Liver (tissue), 9 donors: ENCODE results near the gene IL24. TPM values are rescaled to one million over a fixed set of nuclear protein-coding genes. Genes with fewer than 3 reads are reported as not detected.

Source experiments
- DNase-seq: peaks from one replicate; pipeline ENCODE4 v3.0.0-alpha.2; 2017; ENCODE audit warnings: low spot score
- H3K27ac ChIP-seq, 2 donors: one replicate each; pipeline ENCODE4 v1.7.0; 2013; ENCODE audit warnings: inconsistent platforms in 2 of 2, low read length in 2 of 2, control low read depth in 1 of 2, low read depth in 1 of 2, mild to moderate bottlenecking in 1 of 2
- H3K27me3 ChIP-seq, 4 donors: one replicate each; pipeline versions ENCODE4 v1.6.1 to v1.7.0; 2013; ENCODE audit warnings: low read length in 3 of 4, inconsistent platforms in 1 of 4, mild to moderate bottlenecking in 1 of 4, moderate library complexity in 1 of 4; ENCODE audit not compliant: control insufficient read depth in 4 of 4, insufficient read depth in 4 of 4
- H3K36me3 ChIP-seq, 4 donors: one replicate each; pipeline versions ENCODE4 v1.6.1 to v1.7.0; 2013; ENCODE audit warnings: low read length in 3 of 4, mild to moderate bottlenecking in 3 of 4, low read depth in 1 of 4, moderate library complexity in 1 of 4; ENCODE audit not compliant: control insufficient read depth in 4 of 4, insufficient read depth in 3 of 4
- H3K4me1 ChIP-seq, 4 donors: one replicate each; pipeline versions ENCODE4 v1.6.1 to v1.7.0; 2013; ENCODE audit warnings: low read length in 3 of 4, mild to moderate bottlenecking in 3 of 4, moderate library complexity in 1 of 4; ENCODE audit not compliant: control insufficient read depth in 4 of 4, insufficient read depth in 4 of 4
- H3K4me3 ChIP-seq, 3 donors: one replicate each; pipeline versions ENCODE4 v1.6.1 to v1.7.0; 2013; ENCODE audit warnings: low read length in 3 of 3, control low read depth in 1 of 3, low read depth in 1 of 3, mild to moderate bottlenecking in 1 of 3
- H3K9ac ChIP-seq, 2 donors: one replicate each; pipeline ENCODE4 v1.7.0; 2013; ENCODE audit warnings: low read length in 2 of 2, mild to moderate bottlenecking in 2 of 2, moderate library complexity in 2 of 2, control low read depth in 1 of 2, low read depth in 1 of 2
- H3K9me3 ChIP-seq, 4 donors: one replicate each; pipeline versions ENCODE4 v1.6.1 to v1.7.0; 2013; ENCODE audit warnings: low read length in 3 of 4; ENCODE audit not compliant: control insufficient read depth in 4 of 4
- ATF3 ChIP-seq: IDR thresholded peaks from 2 replicates; pipeline ENCODE4 v1.6.1; 2016; ENCODE audit warnings: antibody characterized with exemption
- CTCF ChIP-seq: fragments of 150-350 bp; IDR thresholded peaks from 2 replicates; pipeline ENCODE4 v1.5.1; 2017; ENCODE audit warnings: improper control_type of control experiment, low read depth, low read length; ENCODE audit not compliant: missing input control
- EGR1 ChIP-seq, 2 donors: IDR thresholded peaks; 2 replicates each; pipeline ENCODE4 v1.6.1; 2016 to 2018; ENCODE audit warnings: antibody characterized with exemption in 2 of 2, low read depth in 2 of 2
- FOXA1 ChIP-seq: IDR thresholded peaks from 2 replicates; pipeline ENCODE4 v1.6.1; 2016; ENCODE audit warnings: antibody characterized with exemption
- GABPA ChIP-seq, 2 donors: IDR thresholded peaks in 1 of 2; conservative IDR thresholded peaks in 1 of 2; 2 replicates each; pipeline ENCODE4 v1.6.1; 2016; ENCODE audit warnings: antibody characterized with exemption in 2 of 2, mild to moderate bottlenecking in 1 of 2, moderate library complexity in 1 of 2
- HNF4A ChIP-seq, 2 donors: conservative IDR thresholded peaks; 2 replicates each; pipeline ENCODE4 v1.6.1; 2016; ENCODE audit warnings: antibody characterized with exemption in 2 of 2, mild to moderate bottlenecking in 2 of 2
- MAX ChIP-seq: IDR thresholded peaks from 2 replicates; pipeline ENCODE4 v1.6.1; 2016; ENCODE audit warnings: antibody characterized with exemption
- NR2F2 ChIP-seq: IDR thresholded peaks from 2 replicates; pipeline ENCODE4 v1.6.1; 2016; ENCODE audit warnings: antibody characterized with exemption
- RAD21 ChIP-seq, 2 donors: IDR thresholded peaks; 2 replicates each; pipeline ENCODE4 v1.6.1; 2016; ENCODE audit warnings: antibody characterized with exemption in 2 of 2, mild to moderate bottlenecking in 2 of 2
- RXRA ChIP-seq, 2 donors: IDR thresholded peaks; 2 replicates each; pipeline ENCODE4 v1.6.1; 2017 to 2018; ENCODE audit warnings: antibody characterized with exemption in 2 of 2, mild to moderate bottlenecking in 1 of 2
- SP1 ChIP-seq: IDR thresholded peaks from 2 replicates; pipeline ENCODE4 v1.6.1; 2018; ENCODE audit warnings: antibody characterized with exemption, mild to moderate bottlenecking
- TAF1 ChIP-seq: conservative IDR thresholded peaks from 2 replicates; pipeline ENCODE4 v1.6.1; 2016; ENCODE audit warnings: antibody characterized with exemption, mild to moderate bottlenecking
- YY1 ChIP-seq: IDR thresholded peaks from 2 replicates; pipeline ENCODE4 v1.6.1; 2016; ENCODE audit warnings: antibody characterized with exemption, mild to moderate bottlenecking
- ZBTB33 ChIP-seq: IDR thresholded peaks from 2 replicates; pipeline ENCODE4 v1.6.1; 2016; ENCODE audit warnings: antibody characterized with exemption
- WGBS: extraction: QIAGEN DNeasy Blood & Tissue Kit; methylation state at CpG from one replicate; pipeline ENCODE4 v1.1.7; 2013; 5-methylcytosine and 5-hydroxymethylcytosine counted together
- polyA plus RNA-seq, 2 donors: library from polyadenylated mRNA; stranded (reverse) in 1 of 2; unstranded in 1 of 2; fragments of 200-250 nt in 1 of 2; fragments of >200 nt in 1 of 2; fragmentation: Nextera tagmentation in 1 of 2; extraction: Ambion mirVana in 1 of 2; gene quantifications; one replicate each; pipeline versions ENCODE4 v1.2.1 to v1.2.3, GENCODE V29; 2013 to 2015
- total RNA-seq, 2 donors: library from RNA; depleted of rRNA; stranded (reverse); fragments of >200 nt; gene quantifications; one replicate each; pipeline ENCODE4 v1.2.3, GENCODE V29; 2014
- TF ChIP-seq, protein P1 (sequence below): IDR thresholded peaks from 2 replicates; pipeline ENCODE4 v1.6.1; 2016; ENCODE audit warnings: antibody characterized with exemption, mild to moderate bottlenecking
- donor health status: healthy.
- donor health status: healthy.
- donor health status: healthy.
- donor health status: healthy.
- donor health status: healthy.

Gene IL24
- total and polyA plus RNA-seq, 4 donors = 0.13 TPM; not detected in 3

- no peak overlapping the region for H3K4me3 ChIP-seq
- TF ChIP-seq CTCF = no peak
- TF ChIP-seq MAX = no peak
- no peak for TF ChIP-seq YY1
- TF ChIP-seq, protein P1, sequence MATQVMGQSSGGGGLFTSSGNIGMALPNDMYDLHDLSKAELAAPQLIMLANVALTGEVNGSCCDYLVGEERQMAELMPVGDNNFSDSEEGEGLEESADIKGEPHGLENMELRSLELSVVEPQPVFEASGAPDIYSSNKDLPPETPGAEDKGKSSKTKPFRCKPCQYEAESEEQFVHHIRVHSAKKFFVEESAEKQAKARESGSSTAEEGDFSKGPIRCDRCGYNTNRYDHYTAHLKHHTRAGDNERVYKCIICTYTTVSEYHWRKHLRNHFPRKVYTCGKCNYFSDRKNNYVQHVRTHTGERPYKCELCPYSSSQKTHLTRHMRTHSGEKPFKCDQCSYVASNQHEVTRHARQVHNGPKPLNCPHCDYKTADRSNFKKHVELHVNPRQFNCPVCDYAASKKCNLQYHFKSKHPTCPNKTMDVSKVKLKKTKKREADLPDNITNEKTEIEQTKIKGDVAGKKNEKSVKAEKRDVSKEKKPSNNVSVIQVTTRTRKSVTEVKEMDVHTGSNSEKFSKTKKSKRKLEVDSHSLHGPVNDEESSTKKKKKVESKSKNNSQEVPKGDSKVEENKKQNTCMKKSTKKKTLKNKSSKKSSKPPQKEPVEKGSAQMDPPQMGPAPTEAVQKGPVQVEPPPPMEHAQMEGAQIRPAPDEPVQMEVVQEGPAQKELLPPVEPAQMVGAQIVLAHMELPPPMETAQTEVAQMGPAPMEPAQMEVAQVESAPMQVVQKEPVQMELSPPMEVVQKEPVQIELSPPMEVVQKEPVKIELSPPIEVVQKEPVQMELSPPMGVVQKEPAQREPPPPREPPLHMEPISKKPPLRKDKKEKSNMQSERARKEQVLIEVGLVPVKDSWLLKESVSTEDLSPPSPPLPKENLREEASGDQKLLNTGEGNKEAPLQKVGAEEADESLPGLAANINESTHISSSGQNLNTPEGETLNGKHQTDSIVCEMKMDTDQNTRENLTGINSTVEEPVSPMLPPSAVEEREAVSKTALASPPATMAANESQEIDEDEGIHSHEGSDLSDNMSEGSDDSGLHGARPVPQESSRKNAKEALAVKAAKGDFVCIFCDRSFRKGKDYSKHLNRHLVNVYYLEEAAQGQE = no peak
- TF ChIP-seq TAF1 = no peak
- no peak for TF ChIP-seq SP1
- TF ChIP-seq EGR1 (IDR thresholded peaks at IDR 0.05; ENCODE audit: low read depth in 2 of 2) = no peak
- TF ChIP-seq HNF4A (conservative IDR thresholded peaks at IDR 0.05) = no peak
- no peak for TF ChIP-seq FOXA1
- TF ChIP-seq RAD21 (IDR thresholded peaks at IDR 0.05) = no peak
- TF ChIP-seq GABPA (IDR thresholded peaks at IDR 0.05 in 1 of 2, conservative IDR thresholded peaks at IDR 0.05 in 1 of 2) = no peak
- no peak for TF ChIP-seq ATF3
- TF ChIP-seq NR2F2 = no peak
- TF ChIP-seq ZBTB33 = no peak
- TF ChIP-seq RXRA (IDR thresholded peaks at IDR 0.05) = no peak
Observed at GRCh38 chr1:206922524-206922923, 25.3 kb downstream of the IL24 start.

More at GRCh38 chr1:206922524-206922923, 25.3 kb downstream of the IL24 start:
- Histone ChIP-seq H3K9me3 (no peaks in the 10 kb centered on the region), H3K9ac (peak overlapping the region in 1 of 2 donors; percentile 52), H3K27ac (peak overlapping the region; percentile 54 to 58), H3K27me3 (no peaks in the 10 kb centered on the region), H3K4me1 (peaks cover 0 to 7% (median 1%) of the 10 kb centered on the region in 4 donors), H3K36me3 (no peaks in the 10 kb centered on the region)
- WGBS = 79% methylated on average over 1 of the region's 1 CpG
- DNase-seq = no peak
